D721Med (cell line): ENCODE measurements around the gene PRLH.

ENCODE experiments used
- DNase-seq: peaks from one replicate; pipeline ENCODE4 v3.0.0; 2011; ENCODE audit warnings: low spot score; ENCODE audit not compliant: insufficient read length
- FAIRE-seq: peaks from 2 replicates; lab custom pipeline; 2011; peaks lifted over from hg19 to GRCh38; lab: Jason Lieb, UNC
- CTCF ChIP-seq: IDR thresholded peaks from 2 replicates; pipeline ENCODE4 v1.5.1; 2012; ENCODE audit warnings: mild to moderate bottlenecking, control low read depth; ENCODE audit not compliant: insufficient read depth; ENCODE audit errors: missing control alignments

PRLH gene

GRCh38 chr2:237572021-237572741 lies 5.8 kb downstream of the PRLH start:
- TF ChIP-seq CTCF = peak; percentile 93
- FAIRE-seq = no peak
- peak; percentile 97 for DNase-seq

- DNase-seq (no peak), FAIRE-seq (no peak)
- no peak for TF ChIP-seq CTCF
These were observed 6.3 kb downstream of the PRLH start for GRCh38 chr2:237572742-237573101.

GRCh38 chr2:237573721-237574415 lies 7.5 kb downstream of the PRLH start:
- no peak for FAIRE-seq

DNA sequence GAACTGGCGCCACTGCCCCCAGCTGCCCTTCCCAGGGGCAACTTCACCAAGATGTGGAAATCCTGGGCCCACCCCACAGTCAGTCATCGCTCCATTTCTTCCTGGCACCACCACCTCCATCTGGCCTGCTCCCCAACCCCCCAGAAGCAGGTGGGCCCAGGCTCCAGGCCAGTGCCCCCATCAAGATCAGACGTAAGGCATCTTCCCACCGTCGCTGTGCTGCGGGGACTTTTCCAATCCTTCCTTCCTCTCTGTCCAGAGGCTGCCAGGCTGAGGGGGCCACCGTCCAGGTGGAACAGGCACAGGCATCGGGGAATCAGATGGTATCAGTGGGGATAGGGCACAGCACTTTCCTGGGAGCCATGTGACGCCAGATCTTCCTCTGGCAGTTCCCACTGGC lies 8.1 kb downstream of the PRLH start:
- no peak for FAIRE-seq
- no peak for TF ChIP-seq CTCF
- no peak for DNase-seq

More at GRCh38 chr2:237573721-237574415, 7.5 kb downstream of the PRLH start:
- TF ChIP-seq CTCF = no peak
- DNase-seq = no peak

DNA sequence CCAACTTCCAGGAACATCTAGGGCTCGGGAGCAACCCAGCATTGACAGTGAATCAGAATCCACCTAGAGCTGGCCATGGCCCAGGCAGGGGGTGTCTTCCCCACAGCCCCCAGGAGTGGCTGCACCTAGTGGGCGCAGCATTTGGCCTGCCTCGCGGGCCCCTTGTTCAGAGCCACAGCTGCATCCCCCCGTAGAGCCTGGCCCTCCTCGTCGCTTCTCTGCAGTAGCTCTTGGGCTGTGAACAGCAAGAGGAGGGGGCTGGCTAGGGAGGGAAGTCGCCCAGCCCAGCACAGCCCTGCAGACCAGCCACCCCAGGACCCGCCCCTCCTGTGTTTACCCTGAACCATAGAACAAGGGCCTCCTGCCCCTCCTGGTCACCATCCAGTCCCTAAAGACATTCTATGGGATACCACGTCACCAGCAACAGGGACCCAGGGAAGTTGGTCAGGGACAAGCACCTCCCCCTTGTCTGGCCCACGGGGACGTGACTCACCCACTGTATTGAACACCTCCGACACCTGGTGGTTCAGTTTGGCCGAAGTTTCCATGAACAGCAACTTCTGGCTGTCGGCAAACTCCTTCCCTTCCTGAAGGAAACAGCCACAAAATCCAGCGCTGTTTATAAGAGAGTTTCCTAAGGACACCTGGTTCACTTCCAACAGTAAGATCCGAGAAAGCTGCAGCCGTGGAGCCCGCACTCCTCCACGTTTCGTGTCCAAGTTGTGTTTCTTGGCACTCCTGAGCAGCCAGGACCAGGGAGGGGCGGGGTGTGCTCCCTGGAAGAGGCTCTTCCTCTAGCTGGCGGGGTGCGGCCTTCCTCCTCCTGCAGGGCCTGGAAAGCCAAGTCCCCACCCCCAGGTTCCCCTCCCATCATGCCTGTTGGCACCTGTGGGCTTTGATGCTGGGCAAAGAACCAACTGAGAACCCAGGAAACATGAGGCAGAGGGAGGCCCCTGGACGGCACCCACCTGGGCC lies 8.8 kb downstream of the PRLH start:
- TF ChIP-seq CTCF = no peak
- no peak for DNase-seq
- FAIRE-seq = no peak

- no peak for DNase-seq
- no peak for TF ChIP-seq CTCF
- no peak for FAIRE-seq
These were observed 9.8 kb downstream of the PRLH start for GRCh38 chr2:237575869-237576862.
